SHP77 treated with DMSO at 0.1 percent for 48 hours (cell line): Measurements from ENCODE around the gene TMPRSS3.

Experiments used
- DNase-seq: peaks from one replicate; lab custom pipeline; 2025; lab: John Stamatoyannopoulos, UW

Gene TMPRSS3

DNA sequence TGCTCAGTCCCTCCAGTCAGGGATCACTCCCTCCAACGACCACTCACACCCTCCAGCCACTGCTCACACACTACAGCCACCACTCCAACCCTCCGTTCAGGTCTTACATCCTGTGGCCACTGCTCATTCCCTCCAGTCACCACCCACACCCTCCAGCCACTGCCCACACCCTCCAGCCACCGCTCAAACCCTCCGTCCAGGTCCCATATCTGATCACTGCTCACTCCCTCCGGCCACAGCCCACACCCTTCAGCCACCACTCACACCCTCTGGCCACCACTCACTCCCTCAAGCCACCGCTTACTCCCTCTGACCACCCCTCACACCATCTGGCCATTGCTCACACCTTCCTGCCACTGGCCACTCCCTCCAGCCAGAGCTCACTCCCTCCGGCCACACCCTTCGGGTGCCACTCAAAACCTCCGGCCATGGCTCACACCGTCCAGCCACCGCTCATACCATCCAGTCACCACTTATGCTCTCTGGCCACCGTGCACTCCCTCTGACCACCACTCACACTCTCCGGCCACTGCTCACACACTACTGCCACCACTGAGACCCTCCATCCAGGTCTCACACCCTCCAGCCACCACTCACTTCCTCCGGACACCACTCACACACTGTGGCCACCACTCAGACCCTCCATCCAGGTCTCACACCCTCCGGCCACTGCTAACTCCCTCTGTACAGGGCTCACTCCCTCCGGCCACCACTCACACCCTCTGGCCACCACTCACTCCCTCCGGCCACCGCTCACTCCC lies 24.8 kb downstream of the TMPRSS3 start:
- DNase-seq = no peak

- DNase-seq = no peak
Measured at GRCh38 chr21:42369821-42370220, 26.0 kb downstream of the TMPRSS3 start.

DNA sequence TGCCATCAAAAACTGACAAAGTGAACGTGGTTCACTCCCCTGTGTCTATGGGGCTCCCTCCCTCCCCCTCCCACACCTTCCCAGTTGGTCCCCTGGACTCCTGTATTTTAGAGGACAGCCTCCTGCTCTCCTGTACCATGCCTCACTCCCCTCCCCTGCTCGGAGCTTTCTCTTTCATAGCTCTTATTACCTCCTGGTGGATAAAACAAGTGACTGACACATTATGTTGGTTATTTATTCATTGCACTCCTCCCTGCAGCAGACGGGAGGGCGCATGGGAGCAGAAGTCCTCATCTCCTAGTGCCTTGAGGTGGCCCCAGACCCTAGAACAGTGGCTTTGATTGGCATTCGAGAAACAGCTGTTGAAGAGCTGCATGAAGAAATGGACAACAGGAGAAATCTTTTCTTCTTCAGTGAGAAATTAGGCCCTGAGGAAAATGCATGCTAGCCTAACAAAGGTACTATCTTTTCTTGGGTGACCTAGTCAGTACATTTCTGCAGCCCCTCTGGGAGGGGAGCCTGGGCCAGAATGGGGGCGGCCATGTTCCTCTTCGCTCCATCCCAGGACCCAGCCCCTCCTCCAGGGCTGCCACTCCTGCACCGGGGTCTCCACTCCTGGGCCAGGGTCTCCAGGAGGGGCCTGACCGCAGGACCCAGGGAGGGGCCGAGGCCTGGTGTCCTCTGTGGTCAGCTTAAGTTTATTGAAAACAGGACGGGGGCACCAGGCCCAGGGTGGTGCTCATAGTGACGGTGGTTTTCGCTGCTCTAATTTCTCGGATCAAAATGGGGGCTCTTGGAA lies 28.3 kb downstream of the TMPRSS3 start:
- DNase-seq = no peak

- no peak for DNase-seq
Measured at GRCh38 chr21:42366292-42367010, 29.4 kb downstream of the TMPRSS3 start, which contains the start of gene TFF1. TSS of gene TFF1 (minus strand) at chr21:42366535. CDS start at chr21:42366495, 40 bp downstream.

DNA sequence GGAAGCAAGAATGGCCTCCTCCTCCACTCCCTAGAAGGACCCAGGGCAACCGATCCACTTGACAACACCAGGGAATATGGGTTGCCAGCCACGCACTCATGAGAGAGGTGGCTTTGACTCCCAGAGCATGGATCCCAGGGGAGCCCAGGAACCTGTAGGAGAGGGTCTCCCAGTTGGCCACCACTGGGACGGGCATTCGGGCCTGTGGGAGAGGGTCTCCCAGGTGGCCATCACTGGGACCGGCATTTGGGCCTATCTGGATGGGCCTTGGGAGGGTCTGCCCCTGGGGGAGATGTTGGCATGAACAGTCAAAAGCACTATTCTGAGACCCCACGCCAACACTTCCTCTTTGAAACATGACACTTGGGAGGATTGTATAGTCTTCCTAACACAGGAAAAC lies 30.1 kb downstream of the TMPRSS3 start:
- DNase-seq = no peak

GRCh38 chr21:42364304-42364865 lies 31.5 kb downstream of the TMPRSS3 start:
- no peak for DNase-seq

GRCh38 chr21:42363312-42363711 lies 32.5 kb downstream of the TMPRSS3 start:
- no peak for DNase-seq

- DNase-seq = no peak
Measured at GRCh38 chr21:42362700-42363099, 33.2 kb downstream of the TMPRSS3 start.

DNA sequence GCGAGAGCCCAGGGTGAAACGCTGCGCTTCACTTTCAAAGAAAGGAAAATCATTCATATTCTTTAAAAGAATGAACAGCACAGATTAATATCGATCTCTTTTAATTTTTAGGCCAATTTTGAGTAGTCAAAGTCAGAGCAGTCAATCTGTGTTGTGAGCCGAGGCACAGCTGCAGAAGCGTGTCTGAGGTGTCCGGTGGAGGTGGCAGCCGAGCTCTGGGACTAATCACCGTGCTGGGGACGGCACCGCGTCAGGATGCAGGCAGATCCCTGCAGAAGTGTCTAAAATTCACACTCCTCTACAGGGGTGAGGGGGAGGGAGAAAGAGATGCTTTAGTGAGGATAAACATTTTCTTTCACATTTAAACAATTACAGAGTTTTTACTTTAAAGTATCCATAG lies 33.7 kb downstream of the TMPRSS3 start:
- DNase-seq = no peak

GRCh38 chr21:42361286-42361685 lies 34.6 kb downstream of the TMPRSS3 start:
- DNase-seq = no peak

DNA sequence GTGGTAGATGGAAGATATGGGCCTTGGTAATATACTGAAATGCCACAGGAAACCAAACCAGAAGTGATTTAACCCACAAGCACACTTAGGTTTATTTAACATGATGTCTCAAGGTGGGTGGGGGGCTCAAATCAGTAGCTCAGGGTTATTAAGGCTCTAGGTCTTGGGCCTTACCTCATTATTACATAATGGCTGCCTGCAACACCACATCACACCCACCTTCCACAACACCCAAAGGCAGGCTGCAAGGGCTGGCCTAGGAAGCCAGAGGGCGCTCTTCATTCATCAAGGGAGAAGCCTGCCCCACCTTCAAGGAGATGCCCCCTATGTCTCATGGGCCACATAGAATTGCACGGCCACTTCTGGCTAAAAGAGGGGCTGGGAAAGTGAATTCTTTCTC lies 35.5 kb downstream of the TMPRSS3 start:
- DNase-seq = no peak

DNA sequence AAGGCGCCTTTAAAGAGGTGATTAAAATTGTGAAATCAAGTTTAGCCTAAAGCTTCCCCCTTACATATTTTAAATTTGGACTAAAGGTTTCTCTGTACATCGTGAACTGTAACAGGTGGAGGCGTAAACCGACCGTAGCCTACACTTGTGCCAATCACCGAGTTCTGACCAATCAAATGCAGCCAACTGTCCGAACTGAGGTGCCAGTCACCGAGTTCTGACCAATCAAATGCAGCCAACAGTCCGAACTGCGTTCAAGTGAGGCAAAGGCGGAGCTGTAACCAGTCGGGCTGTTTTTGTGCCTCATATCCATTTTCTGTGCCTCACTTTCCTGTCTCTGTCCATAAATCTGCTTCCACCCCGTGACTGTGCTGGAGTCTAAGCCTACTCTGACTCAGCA lies 36.9 kb downstream of the TMPRSS3 start:
- DNase-seq = no peak

GRCh38 chr21:42358261-42358660 lies 37.6 kb downstream of the TMPRSS3 start:
- DNase-seq = no peak

GRCh38 chr21:42357307-42357706 lies 38.5 kb downstream of the TMPRSS3 start:
- DNase-seq = no peak

GRCh38 chr21:42356650-42357049 lies 39.2 kb downstream of the TMPRSS3 start:
- no peak for DNase-seq

GRCh38 chr21:42356046-42356445 lies 39.8 kb downstream of the TMPRSS3 start:
- no peak for DNase-seq

DNA sequence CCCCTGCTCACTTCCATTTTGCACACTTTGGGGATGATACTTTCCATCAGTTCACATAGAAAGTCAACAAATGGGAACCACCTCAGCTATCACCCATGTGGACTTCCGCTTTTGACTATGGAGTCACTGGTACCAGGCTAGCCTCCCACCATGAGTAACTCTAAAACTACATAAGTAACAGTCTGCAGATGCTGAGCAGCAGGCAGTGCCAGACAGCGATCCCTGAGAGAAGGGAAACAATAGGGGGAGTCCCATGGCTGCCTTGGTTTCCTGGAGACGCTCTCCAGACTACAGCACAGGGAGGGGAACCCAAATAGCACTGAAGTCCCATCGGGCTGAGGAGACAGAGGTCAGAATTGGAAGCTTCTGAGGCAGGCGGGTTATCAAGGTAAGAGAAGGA lies 42.2 kb downstream of the TMPRSS3 start:
- no peak for DNase-seq

DNA sequence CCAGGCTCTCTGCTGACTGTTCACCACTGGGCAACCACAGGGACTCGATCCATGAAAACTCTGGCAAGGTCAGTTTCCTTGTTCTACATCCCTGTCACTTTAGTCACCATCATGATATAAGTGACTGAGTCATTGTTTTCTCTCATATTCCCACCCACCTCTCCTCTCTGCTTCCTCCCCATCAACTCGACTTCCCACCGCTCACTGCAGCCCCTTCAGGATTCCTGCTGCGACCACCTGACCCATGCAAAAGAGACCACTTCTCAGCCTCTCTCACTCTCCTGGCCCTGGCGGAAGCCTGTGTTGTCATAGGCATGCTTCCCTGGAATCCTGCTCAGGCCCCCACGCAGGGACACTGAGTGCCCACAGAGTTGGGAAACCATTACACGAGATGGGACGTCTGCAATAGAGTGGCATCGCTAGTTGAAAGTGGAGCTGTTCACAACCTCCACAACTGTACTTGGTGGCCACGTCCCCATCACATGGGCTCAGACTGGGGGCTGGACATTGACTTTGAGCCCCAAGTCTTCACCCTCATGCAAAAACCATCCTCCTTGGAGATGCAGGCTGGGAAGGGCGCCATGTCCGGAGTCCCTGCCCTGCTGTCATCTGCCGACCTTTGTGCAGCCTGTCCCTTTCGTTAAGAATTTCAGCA lies 43.3 kb downstream of the TMPRSS3 start:
- no peak for DNase-seq

DNA sequence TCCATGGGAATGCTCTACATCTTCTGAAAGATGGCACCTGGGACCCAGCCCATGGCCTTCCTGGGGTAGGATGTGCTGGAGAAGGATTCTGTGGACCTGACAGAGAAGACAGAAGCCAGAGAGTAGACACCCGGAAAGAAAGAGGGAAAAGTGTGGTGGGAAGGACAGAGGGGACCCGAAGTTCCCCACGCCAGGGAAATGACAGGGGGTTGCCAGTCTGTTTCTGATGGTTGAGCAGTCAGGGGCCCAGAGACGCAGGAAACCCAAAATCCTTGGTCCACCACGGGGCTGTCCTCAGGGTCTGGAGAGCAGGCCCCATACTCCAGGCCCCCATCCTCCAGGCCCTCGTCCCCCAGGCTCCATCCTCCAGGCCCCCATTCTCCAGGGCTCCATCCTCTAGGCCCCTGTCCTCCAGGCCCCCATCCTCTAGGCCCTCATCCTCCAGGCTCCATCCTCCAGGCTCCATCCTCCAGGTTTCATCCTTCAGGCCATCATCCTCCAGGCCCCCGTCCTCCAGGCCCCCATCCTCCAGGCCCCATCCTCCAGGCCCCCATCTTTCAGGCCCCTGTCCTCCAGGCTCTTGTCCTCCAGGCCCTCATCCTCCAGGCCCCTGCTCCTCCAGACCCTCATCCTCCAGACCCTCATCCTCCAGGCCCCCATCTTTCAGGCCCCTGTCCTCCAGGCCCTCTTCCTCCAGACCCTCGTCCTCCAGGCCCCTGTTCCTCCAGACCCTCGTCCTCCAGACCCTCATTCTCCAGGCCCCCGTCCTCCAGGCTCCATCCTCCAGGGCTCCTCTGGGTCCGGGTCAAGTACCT lies 44.0 kb downstream of the TMPRSS3 start:
- DNase-seq = no peak

GRCh38 chr21:42350927-42351426 lies 44.9 kb downstream of the TMPRSS3 start, which contains the start of gene TFF2:
TSS of gene TFF2 (minus strand) at chr21:42350994. CDS start at chr21:42350957, 37 bp downstream.
- no peak for DNase-seq
